Measurements from ENCODE around the gene RALB.

Gene RALB

DNA sequence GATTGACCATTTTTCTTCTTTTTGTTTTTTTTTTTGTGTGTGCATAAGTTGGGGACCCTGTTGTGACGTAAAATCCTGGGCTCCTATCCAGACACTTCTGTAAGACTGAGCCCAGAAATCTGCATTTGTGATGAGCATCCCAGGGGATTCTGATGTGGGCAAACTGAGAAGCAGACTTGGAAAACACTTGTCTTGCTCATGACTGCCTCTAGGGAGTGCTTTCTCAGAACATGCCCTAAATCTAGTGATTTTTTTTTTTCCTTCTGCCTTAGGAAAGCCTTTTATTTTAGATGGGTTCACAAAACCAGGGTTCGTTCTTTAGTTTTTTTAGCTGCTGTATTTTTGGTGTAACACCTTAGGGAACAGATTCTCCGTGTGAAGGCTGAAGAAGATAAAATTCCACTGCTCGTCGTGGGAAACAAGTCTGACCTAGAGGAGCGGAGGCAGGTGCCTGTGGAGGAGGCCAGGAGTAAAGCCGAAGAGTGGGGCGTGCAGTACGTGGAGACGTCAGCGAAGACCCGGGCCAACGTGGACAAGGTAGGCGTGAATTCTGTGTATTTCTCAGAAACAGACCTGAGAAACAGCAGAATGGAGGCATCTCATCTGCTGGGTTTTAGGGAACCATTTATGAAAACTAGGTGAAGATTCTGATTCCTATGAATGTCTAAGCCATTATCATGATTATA is 36.7 kb downstream of the RALB start:
- TF ChIP-seq, protein P1, sequence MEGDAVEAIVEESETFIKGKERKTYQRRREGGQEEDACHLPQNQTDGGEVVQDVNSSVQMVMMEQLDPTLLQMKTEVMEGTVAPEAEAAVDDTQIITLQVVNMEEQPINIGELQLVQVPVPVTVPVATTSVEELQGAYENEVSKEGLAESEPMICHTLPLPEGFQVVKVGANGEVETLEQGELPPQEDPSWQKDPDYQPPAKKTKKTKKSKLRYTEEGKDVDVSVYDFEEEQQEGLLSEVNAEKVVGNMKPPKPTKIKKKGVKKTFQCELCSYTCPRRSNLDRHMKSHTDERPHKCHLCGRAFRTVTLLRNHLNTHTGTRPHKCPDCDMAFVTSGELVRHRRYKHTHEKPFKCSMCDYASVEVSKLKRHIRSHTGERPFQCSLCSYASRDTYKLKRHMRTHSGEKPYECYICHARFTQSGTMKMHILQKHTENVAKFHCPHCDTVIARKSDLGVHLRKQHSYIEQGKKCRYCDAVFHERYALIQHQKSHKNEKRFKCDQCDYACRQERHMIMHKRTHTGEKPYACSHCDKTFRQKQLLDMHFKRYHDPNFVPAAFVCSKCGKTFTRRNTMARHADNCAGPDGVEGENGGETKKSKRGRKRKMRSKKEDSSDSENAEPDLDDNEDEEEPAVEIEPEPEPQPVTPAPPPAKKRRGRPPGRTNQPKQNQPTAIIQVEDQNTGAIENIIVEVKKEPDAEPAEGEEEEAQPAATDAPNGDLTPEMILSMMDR (IDR thresholded peaks at IDR 0.05), result no peak

DNA sequence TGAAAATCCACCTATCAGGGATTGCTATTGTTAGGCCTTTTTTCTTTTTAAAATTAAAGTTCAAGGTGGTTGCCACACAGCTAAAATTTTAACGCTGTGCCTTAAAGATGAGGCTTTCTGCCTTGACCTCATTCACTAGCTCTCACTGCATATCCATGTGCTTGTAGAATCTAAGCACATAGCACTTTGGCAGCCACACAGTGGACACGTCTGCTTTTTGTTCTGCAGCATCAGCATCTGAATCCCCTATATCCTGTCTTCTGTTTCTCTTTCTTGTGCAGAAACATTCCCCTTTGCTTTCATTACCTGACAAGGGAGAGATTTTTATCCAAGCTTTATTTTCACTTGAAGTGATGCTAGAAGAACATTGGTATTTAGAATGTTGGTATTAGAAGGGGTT is 38.1 kb downstream of the RALB start:
- TF ChIP-seq, protein P1 (IDR thresholded peaks at IDR 0.05), result no peak

DNA sequence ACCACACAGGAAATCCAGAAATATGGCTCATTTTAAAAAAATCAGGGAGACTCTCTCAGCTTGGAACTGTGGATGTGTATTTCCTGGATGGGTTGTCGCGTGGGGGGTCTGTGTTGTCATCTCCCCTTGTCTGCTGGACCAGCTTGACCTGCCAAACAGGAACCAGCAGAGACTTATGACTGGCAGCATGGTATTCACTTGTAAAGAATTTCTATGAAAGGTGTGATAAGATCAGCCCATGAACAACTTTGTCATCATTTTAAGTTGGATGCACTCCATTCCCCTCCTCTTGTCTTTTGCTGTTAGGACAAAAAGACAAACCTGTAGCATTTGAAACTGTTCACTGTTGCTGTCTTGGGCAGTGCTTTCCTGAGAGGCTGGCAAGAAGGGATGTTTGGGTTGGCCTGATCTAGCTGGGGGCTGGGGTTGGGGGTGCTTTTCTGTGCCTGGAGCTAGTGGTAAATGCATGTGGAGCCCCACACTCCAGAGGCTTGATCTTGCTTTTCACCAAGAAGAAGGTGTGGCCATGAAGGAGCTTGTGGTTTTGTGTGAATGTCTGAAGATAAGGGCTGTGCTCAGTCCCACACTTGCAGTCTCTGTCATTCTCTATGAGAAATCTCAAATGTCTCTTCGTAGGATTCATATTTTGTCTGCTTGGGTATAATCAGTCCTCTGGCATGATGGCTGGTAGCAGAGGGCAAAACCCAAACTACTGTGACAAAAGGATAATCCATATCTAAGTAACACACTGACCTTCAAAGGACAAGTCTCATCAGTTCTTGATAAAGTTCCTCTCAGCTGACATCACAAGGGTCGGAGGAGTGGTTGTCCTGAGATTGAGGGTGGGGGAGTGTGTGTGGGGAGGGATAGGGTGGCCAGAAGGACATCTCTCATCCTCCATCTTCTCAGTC is 39.0 kb downstream of the RALB start:
- TF ChIP-seq, protein P1 (IDR thresholded peaks at IDR 0.05), result no peak

DNA sequence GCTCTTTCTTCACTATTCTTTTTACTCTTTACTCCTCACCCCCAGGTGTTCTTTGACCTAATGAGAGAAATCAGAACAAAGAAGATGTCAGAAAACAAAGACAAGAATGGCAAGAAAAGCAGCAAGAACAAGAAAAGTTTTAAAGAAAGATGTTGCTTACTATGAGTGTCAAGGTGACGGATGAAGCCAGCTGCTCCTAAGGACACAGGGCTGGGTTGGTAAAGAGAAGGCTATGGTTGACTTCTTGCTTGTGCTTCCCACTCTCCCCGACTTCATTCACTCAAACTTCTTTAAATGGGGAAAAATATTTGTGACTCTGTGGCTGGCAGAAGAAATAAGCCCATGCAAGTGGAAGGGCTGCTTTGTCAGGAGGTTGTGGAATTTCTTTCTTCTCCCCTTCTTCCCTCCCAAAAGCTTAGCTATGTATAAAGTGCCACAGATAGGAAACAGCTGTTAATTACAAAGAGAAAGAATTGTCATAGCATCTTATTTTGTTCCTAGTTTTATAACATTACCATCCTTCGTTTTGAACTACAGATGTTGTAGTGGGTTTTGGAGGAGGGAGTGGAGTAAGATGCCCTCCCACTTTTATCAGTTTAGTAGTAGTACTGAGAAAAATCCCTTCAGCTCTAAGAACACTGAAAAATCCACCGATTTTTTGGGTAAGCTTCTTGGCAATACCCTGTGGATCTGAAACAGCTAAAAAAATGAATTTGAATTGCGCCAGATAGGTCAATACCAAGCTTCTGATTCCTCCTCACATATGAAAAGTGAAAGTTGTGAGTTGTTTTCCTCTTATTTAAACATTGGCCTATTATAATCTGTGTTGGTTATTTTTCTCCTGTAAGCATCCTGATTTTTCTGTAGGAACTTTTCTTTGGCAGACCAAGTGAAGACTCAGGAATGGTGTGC is 40.7 kb downstream of the RALB start:
- TF ChIP-seq, protein P1 (IDR thresholded peaks at IDR 0.05), result no peak

DNA sequence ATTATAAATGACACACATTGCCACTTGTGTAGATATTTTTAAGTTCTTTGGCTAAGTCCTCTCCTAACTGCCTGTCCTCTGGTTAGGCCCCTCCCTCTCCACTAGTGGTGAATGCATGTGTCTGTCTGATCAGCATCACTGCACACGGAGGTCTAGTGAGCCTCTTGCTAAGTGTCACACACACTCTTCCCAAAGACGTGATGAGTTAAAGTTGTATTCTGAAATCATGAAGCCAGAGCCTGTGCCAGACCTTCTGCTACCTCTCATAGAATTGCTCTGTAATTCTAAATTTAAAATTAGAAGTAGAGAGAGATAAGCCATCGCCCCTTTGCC is 41.3 kb downstream of the RALB start:
- TF ChIP-seq, protein P1 (IDR thresholded peaks at IDR 0.05), result no peak

DNA sequence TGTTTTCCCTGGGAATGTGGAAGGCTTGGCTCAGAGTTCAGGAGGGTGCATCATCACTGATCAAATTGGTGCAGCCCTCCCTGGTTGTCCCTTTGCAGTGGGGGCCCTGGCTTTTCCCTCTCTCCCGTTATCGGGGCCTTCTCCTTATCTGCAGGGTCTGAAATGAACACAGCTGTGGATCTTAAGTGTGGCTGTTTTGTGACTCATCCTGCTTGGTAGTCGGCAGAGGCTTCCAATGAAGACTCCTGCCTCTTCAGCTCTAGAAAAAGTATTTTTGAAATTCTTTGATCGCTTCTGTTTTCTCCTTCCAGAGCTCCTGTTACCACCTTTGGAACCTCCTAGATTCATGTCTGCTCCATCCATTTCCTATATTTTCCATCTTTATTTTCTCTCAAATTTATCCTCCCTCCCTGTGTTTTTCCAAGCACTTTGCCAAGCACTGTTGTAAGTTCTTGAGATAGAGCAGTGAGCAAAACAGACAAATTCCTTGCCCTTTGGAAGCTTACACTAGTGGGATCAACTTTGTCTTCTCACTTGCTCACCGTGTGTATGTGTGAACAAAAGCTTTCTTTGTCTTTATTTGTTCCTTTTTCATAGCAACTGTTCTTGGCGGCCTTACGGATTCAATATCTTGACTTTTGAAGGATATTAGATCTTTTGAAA is 45.7 kb downstream of the RALB start:
- TF ChIP-seq, protein P1 (IDR thresholded peaks at IDR 0.05), result no peak

DNA sequence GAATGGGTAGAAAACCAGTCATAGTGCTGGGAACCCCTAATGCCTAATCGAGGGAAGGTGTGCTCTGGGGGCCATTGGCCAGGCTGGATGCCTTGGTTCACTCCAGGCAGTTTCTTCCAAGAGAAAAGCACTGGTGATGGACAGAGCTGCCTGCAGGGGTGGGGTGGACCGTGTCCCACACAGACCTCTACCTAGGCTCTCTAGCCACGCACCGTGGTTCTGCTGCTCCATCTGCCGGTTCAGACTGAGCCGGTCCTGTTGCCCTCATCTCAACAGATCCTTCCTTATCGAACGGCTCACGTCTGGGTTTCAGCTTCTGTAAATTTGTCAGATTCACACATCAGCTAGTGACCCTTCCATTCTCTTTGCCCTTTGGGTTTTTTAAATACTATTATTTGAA is 46.4 kb downstream of the RALB start:
- TF ChIP-seq, protein P1 (IDR thresholded peaks at IDR 0.05), result no peak

Measured in LNCAP (cell line).